H1 (cell line): Measurements from ENCODE around the gene HINT1. TPM values are rescaled to one million over a fixed set of nuclear protein-coding genes. Genes with fewer than 3 reads are reported as not detected.

ENCODE experiments used
- CTCF ChIA-PET: fragments of 300-600 bp; sonication (Branson Sonifier 250); formaldehyde crosslinking; loops from one replicate; lab custom pipeline; 2021; ENCODE audit not compliant: partially characterized antibody; lab: Charles Lee
- POLR2A ChIA-PET: fragments of 300-600 bp; sonication (Branson Sonifier 250); formaldehyde crosslinking; loops from one replicate; lab custom pipeline; 2021; ENCODE audit warnings: inconsistent platforms; ENCODE audit not compliant: partially characterized antibody; lab: Charles Lee
- DNase-seq, 2 experiments: peaks; one replicate each; pipeline versions ENCODE4 v3.0.0 to v3.0.0-alpha.2; 2010 to 2022; ENCODE audit warnings: low spot score in 2 of 2, low read depth in 1 of 2, mixed read lengths in 1 of 2
- FAIRE-seq: peaks from 2 replicates; lab custom pipeline; 2011; peaks lifted over from hg19 to GRCh38; lab: Jason Lieb, UNC
- H2AFZ ChIP-seq: 2 replicates; pipeline ENCODE4 v1.8.1; 2012; ENCODE audit warnings: low read length, inconsistent platforms
- H2AK5ac ChIP-seq: 2 replicates; pipeline ENCODE4 v1.6.1; 2013; ENCODE audit warnings: low read depth, low read length
- H2BK120ac ChIP-seq: replicated peaks from 2 replicates; pipeline ENCODE3; 2013; ENCODE audit warnings: low read depth, low read length, inconsistent platforms
- H2BK12ac ChIP-seq: 2 replicates; pipeline ENCODE4 v1.6.1; 2013; ENCODE audit warnings: low read depth, low read length
- H2BK15ac ChIP-seq: 2 replicates; pipeline ENCODE4 v1.6.1; 2013; ENCODE audit warnings: low read length
- H2BK20ac ChIP-seq: 2 replicates; pipeline ENCODE4 v1.6.1; 2013; ENCODE audit warnings: low read length
- H2BK5ac ChIP-seq: 2 replicates; pipeline ENCODE4 v1.6.1; 2013; ENCODE audit warnings: low read depth, low read length
- H3K14ac ChIP-seq: 2 replicates; pipeline ENCODE4 v1.6.1; 2013; ENCODE audit warnings: inconsistent platforms; ENCODE audit not compliant: insufficient read length
- H3K18ac ChIP-seq: 2 replicates; pipeline ENCODE4 v1.6.1; 2013; ENCODE audit warnings: low read length; ENCODE audit errors: extremely low read depth
- H3K23ac ChIP-seq: 2 replicates; pipeline ENCODE4 v1.6.1; 2013; ENCODE audit warnings: inconsistent platforms; ENCODE audit not compliant: insufficient read length
- H3K23me2 ChIP-seq: 2 replicates; pipeline ENCODE4 v1.6.1; 2013; ENCODE audit warnings: low read depth, low read length
- H3K27ac ChIP-seq: 2 replicates; pipeline ENCODE4 v1.6.1; 2011; ENCODE audit warnings: low read depth, low read length, inconsistent platforms
- H3K27me3 ChIP-seq, 4 experiments: replicated peaks in 1 of 4; 1 replicate in 1 of 4; 2 replicates in 3 of 4; pipeline versions ENCODE4 v1.6.1 to v1.8.1; 2011 to 2013; ENCODE audit warnings: low read length in 3 of 4, mild to moderate bottlenecking in 3 of 4, inconsistent platforms in 2 of 4, mixed read lengths in 2 of 4, moderate library complexity in 1 of 4; ENCODE audit not compliant: control insufficient read depth in 3 of 4, insufficient read depth in 3 of 4; ENCODE audit errors: extremely low read depth in 1 of 4
- H3K36me3 ChIP-seq, 4 experiments: 2 replicates each; pipeline versions ENCODE4 v1.6.1 to v1.8.1; 2011 to 2013; ENCODE audit warnings: mild to moderate bottlenecking in 4 of 4, low read length in 3 of 4, moderate library complexity in 2 of 4, control low read depth in 1 of 4, inconsistent platforms in 1 of 4; ENCODE audit not compliant: insufficient read depth in 4 of 4, control insufficient read depth in 2 of 4
- H3K4ac ChIP-seq: replicated peaks from 2 replicates; pipeline ENCODE3; 2013; ENCODE audit warnings: low read length, low read depth, mixed read lengths, inconsistent platforms; ENCODE audit not compliant: insufficient read length
- H3K4me1 ChIP-seq, 4 experiments: replicated peaks in 1 of 4; 1 replicate in 1 of 4; 2 replicates in 3 of 4; pipeline versions ENCODE4 v1.6.1 to v1.8.1; 2011 to 2013; ENCODE audit warnings: low read length in 3 of 4, inconsistent platforms in 2 of 4, mixed read lengths in 1 of 4; ENCODE audit not compliant: insufficient read depth in 4 of 4, control insufficient read depth in 3 of 4
- H3K4me2 ChIP-seq, 2 experiments: 2 replicates each; pipeline versions ENCODE4 v1.6.1 to v1.8.1; 2011 to 2013; ENCODE audit warnings: low read depth in 2 of 2, low read length in 2 of 2, control low read depth in 1 of 2, inconsistent platforms in 1 of 2, mild to moderate bottlenecking in 1 of 2; ENCODE audit not compliant: insufficient read depth in 1 of 2
- H3K4me3 ChIP-seq, 4 experiments: fragments of 200-600, 300-600 bp in 1 of 4; sonication (generic), shearing (Covaris generic), sonication (Bioruptor Twin) in 1 of 4; 2 replicates each; pipeline versions ENCODE4 v1.5.1 to v1.8.1; 2011 to 2016; ENCODE audit warnings: low read length in 4 of 4, low read depth in 3 of 4, control low read depth in 2 of 4, inconsistent platforms in 2 of 4, mild to moderate bottlenecking in 2 of 4, mixed read lengths in 1 of 4, moderate library complexity in 1 of 4; ENCODE audit not compliant: insufficient read depth in 2 of 4; ENCODE audit errors: extremely low read depth in 1 of 4
- H3K56ac ChIP-seq: replicated peaks from 2 replicates; pipeline ENCODE3; 2013; ENCODE audit warnings: low read depth, mild to moderate bottlenecking, mixed read lengths, low read length, inconsistent platforms; ENCODE audit not compliant: insufficient read length
- H3K79me1 ChIP-seq: 2 replicates; pipeline ENCODE4 v1.6.1; 2013; ENCODE audit warnings: low read depth, low read length, control low read depth
- H3K79me2 ChIP-seq, 2 experiments: 2 replicates each; pipeline versions ENCODE4 v1.6.1 to v1.8.1; 2012 to 2013; ENCODE audit warnings: low read length in 2 of 2, mild to moderate bottlenecking in 2 of 2, inconsistent platforms in 1 of 2; ENCODE audit not compliant: insufficient read depth in 2 of 2, control insufficient read depth in 1 of 2
- H3K9ac ChIP-seq, 4 experiments: replicated peaks in 1 of 4; 1 replicate in 1 of 4; 2 replicates in 3 of 4; pipeline versions ENCODE4 v1.6.1 to v1.8.1; 2011 to 2013; ENCODE audit warnings: low read depth in 3 of 4, low read length in 3 of 4, control low read depth in 2 of 4, mild to moderate bottlenecking in 2 of 4, moderate library complexity in 2 of 4, inconsistent platforms in 1 of 4; ENCODE audit errors: extremely low read depth in 1 of 4
- H3K9me3 ChIP-seq, 2 experiments: 2 replicates each; pipeline versions ENCODE4 v1.6.1 to v1.8.1; 2012 to 2013; ENCODE audit warnings: mild to moderate bottlenecking in 2 of 2, moderate library complexity in 2 of 2, control low read depth in 1 of 2, inconsistent platforms in 1 of 2, low read depth in 1 of 2, low read length in 1 of 2, mixed read lengths in 1 of 2; ENCODE audit not compliant: insufficient read depth in 2 of 2
- H4K20me1 ChIP-seq, 2 experiments: replicated peaks in 1 of 2; 2 replicates each; pipeline versions ENCODE3 to v1.8.1; 2011 to 2013; ENCODE audit warnings: inconsistent platforms in 2 of 2, low read length in 2 of 2, mild to moderate bottlenecking in 1 of 2; ENCODE audit not compliant: insufficient read depth in 2 of 2, control insufficient read depth in 1 of 2
- H4K5ac ChIP-seq: 2 replicates; pipeline ENCODE4 v1.6.1; 2013; ENCODE audit warnings: low read length, low read depth, mixed read lengths, inconsistent platforms; ENCODE audit not compliant: insufficient read length
- H4K8ac ChIP-seq: 2 replicates; pipeline ENCODE4 v1.8.0; 2013; ENCODE audit warnings: mild to moderate bottlenecking, moderate library complexity, low read length, inconsistent platforms; ENCODE audit not compliant: insufficient read depth; ENCODE audit errors: extremely low read depth
- H4K91ac ChIP-seq: replicated peaks from 2 replicates; pipeline ENCODE3; 2013; ENCODE audit warnings: low read length, mixed read lengths, inconsistent platforms; ENCODE audit not compliant: insufficient read length
- ATF3 ChIP-seq: IDR thresholded peaks from 2 replicates; pipeline ENCODE4 v1.6.1; 2011; ENCODE audit warnings: low read depth, mild to moderate bottlenecking, low read length; ENCODE audit not compliant: insufficient read depth
- CBX8 ChIP-seq: fragments of 300-800, 300-1000 bp; sonication (generic); IDR thresholded peaks from 2 replicates; pipeline ENCODE4 v1.7.1; 2016; ENCODE audit warnings: low read depth, low read length, borderline replicate concordance
- CHD1 ChIP-seq: IDR thresholded peaks from 2 replicates; pipeline ENCODE4 v1.6.1; 2012; ENCODE audit warnings: low read depth, low read length, improper control_type of control experiment
- CHD2 ChIP-seq: IDR thresholded peaks from 2 replicates; pipeline ENCODE4 v1.6.1; 2012; ENCODE audit warnings: low read length, improper control_type of control experiment
- CTBP2 ChIP-seq: IDR thresholded peaks from 2 replicates; pipeline ENCODE4 v1.7.0; 2011; ENCODE audit warnings: borderline replicate concordance, mild to moderate bottlenecking, moderate library complexity, mixed read lengths, low read length; ENCODE audit not compliant: insufficient read depth, insufficient read length
- GABPA ChIP-seq: IDR thresholded peaks from 2 replicates; pipeline ENCODE4 v1.6.1; 2011; ENCODE audit warnings: mild to moderate bottlenecking, low read length, moderate library complexity, borderline replicate concordance; ENCODE audit not compliant: insufficient read depth
- KDM1A ChIP-seq: fragments of 200-600, 300-600 bp; sonication (generic); IDR thresholded peaks from 2 replicates; pipeline ENCODE4 v1.7.1; 2016; ENCODE audit warnings: mild to moderate bottlenecking, low read length, borderline replicate concordance
- MAFK ChIP-seq: IDR thresholded peaks from 2 replicates; pipeline ENCODE4 v1.6.1; 2012; ENCODE audit warnings: low read depth, mild to moderate bottlenecking, improper control_type of control experiment, low read length
- RBBP5 ChIP-seq: IDR thresholded peaks from 2 replicates; pipeline ENCODE4 v1.7.1; 2012; ENCODE audit warnings: low read depth, mild to moderate bottlenecking, inconsistent platforms, low read length, moderate library complexity, borderline replicate concordance
- SP2 ChIP-seq: IDR thresholded peaks from 2 replicates; pipeline ENCODE4 v1.6.1; 2012; ENCODE audit warnings: mild to moderate bottlenecking, low read length, inconsistent platforms
- SP4 ChIP-seq: IDR thresholded peaks from 2 replicates; pipeline ENCODE4 v1.6.1; 2012; ENCODE audit warnings: low read length, inconsistent platforms
- TEAD4 ChIP-seq: IDR thresholded peaks from 2 replicates; pipeline ENCODE4 v1.6.1; 2012; ENCODE audit warnings: low read depth, low read length, inconsistent platforms, mixed read lengths
- YY1 ChIP-seq: IDR thresholded peaks from 2 replicates; pipeline ENCODE4 v1.6.1; 2011; ENCODE audit warnings: low read depth, mild to moderate bottlenecking, low read length
- WGBS, 2 experiments: shearing (Covaris generic) in 1 of 2; methylation state at CpG; one replicate each; pipeline versions ENCODE4 v1.1.6 to v1.1.7; 2013 to 2015; ENCODE audit warnings: low lambda C conversion rate in 2 of 2, mixed read lengths in 2 of 2, inconsistent platforms in 1 of 2, low coverage in 1 of 2, missing lambda C conversion rate in 1 of 2; ENCODE audit not compliant: insufficient replicate concordance in 2 of 2, insufficient coverage in 1 of 2, insufficient read length in 1 of 2; ENCODE audit errors: extremely low coverage in 1 of 2, missing lambda C conversion rate in 1 of 2; 5-methylcytosine and 5-hydroxymethylcytosine counted together
- polyA plus RNA-seq, 7 experiments: library from polyadenylated mRNA; depleted of rRNA in 3 of 7; stranded (reverse) in 5 of 7; unstranded in 2 of 7; fragments of >200 nt in 5 of 7; fragments of 200-250 nt in 2 of 7; gene quantifications; 1 replicate in 5 of 7; 2 replicates in 1 of 7; 4 replicates in 1 of 7; pipeline versions ENCODE4 v1.2.1 to v1.2.3, GENCODE V29; 2011 to 2013; ENCODE audit warnings: missing spikeins in 2 of 7, mixed read lengths in 2 of 7
- total RNA-seq: library from RNA; stranded (reverse); fragmentation: NEBNext Ultra II Directional; extraction: Animal tissue kit (Norgen Biotek cat#: 25700); gene quantifications from 2 replicates; pipeline ENCODE4 v1.2.1, GENCODE V29; 2021

The HINT1 gene
- total and polyA plus RNA-seq, 2 of the 8 experiments (the other 6 are each of a cell fraction or from before 2014, with no cell fraction given): 230 to 479 TPM

GRCh38 chr5:131214609-131215227, 49.7 kb upstream of the HINT1 start:
- Histone ChIP-seq H3K27me3 (no peaks in the 10 kb centered on the region), H3K4ac (no peak overlapping the region), H3K4me3 (no peak overlapping the region), H3K36me3 (no peaks in the 10 kb centered on the region), H2AK5ac (no peak overlapping the region), H3K23me2 (no peaks in the 10 kb centered on the region), H3K56ac (no peak overlapping the region), H4K5ac (no peak overlapping the region), H3K14ac (no peak overlapping the region), H2AFZ (no peak overlapping the region), H3K9ac (no peak overlapping the region), H3K9me3 (no peaks in the 10 kb centered on the region), H3K4me1 (peaks cover 0 to 2% (median 0%) of the 10 kb centered on the region in 4 experiments; a peak in 1 of 7 replicates), H3K79me1 (no peaks in the 10 kb centered on the region), H3K23ac (no peak overlapping the region), H4K91ac (no peak overlapping the region), H3K27ac (no peak overlapping the region), H3K79me2 (no peaks in the 10 kb centered on the region), H3K18ac (no peak overlapping the region), H2BK120ac (no peak overlapping the region), H2BK5ac (no peak overlapping the region), H2BK20ac (no peak overlapping the region), H4K8ac (no peak overlapping the region), H2BK15ac (no peak overlapping the region), H4K20me1 (no peaks in the 10 kb centered on the region), H2BK12ac (no peak overlapping the region), H3K4me2 (no peak overlapping the region)
- ChIA-PET CTCF (interaction anchor here (0.8 to 1.7 kb wide), 3 partner anchors 8 to 33 kb away, joined by 3 to 6 read pairs (median 3); no protein-coding TSS in a partner anchor), POLR2A (no interaction called here)
- FAIRE-seq (no peak), DNase-seq (no peak)
- no peak for TF ChIP-seq RBBP5
- TF ChIP-seq KDM1A: no peak
- no peak for TF ChIP-seq TEAD4
- no peak for TF ChIP-seq CTBP2
- no peak for TF ChIP-seq CHD1
- TF ChIP-seq ATF3: no peak
- no peak for TF ChIP-seq SP4
- TF ChIP-seq CHD2: no peak
- TF ChIP-seq MAFK: no peak
- no peak for TF ChIP-seq GABPA
- TF ChIP-seq CBX8: no peak
- TF ChIP-seq YY1: no peak
- TF ChIP-seq SP2: no peak
- 83% methylated on average over 3 of the region's 3 CpGs; no CpG with 5 or more reads in 1 of the 2 experiments for WGBS, 2 experiments
